ENCODE data around the gene ERC1.

- TF ChIP-seq CTCF (IDR thresholded peaks at IDR 0.05; ENCODE audit: low read depth, low read length) (no peak), POLR2A (IDR thresholded peaks at IDR 0.05; ENCODE audit: extremely low read depth, insufficient read length) (no peak), MYC (IDR thresholded peaks at IDR 0.05; ENCODE audit: low read depth, low read length) (no peak)
These were observed 527.8 kb downstream of the ERC1 start for GRCh38 chr12:1518591-1519516.

Measured in NB4 (cell line).